Tibial nerve (tissue), 3 donors: ENCODE measurements around the gene TUBB3.

Experiments
- POLR2A ChIP-seq, 2 donors: fragments of 450-650 bp; IDR thresholded peaks; one replicate each; pipeline ENCODE4 v1.6.1; 2017; ENCODE audit warnings: antibody characterized with exemption in 2 of 2, mild to moderate bottlenecking in 2 of 2, moderate library complexity in 2 of 2
- TF ChIP-seq, protein P1 (sequence below), 5 experiments: fragments of 200-600 bp in 3 of 5; fragments of 450-650 bp in 2 of 5; sonication (generic) in 3 of 5; IDR thresholded peaks; one replicate each; pipeline ENCODE4 v1.5.1; 2016 to 2019; ENCODE audit warnings: antibody characterized with exemption in 5 of 5, mild to moderate bottlenecking in 3 of 5, moderate library complexity in 2 of 5

- TF ChIP-seq, protein P1, sequence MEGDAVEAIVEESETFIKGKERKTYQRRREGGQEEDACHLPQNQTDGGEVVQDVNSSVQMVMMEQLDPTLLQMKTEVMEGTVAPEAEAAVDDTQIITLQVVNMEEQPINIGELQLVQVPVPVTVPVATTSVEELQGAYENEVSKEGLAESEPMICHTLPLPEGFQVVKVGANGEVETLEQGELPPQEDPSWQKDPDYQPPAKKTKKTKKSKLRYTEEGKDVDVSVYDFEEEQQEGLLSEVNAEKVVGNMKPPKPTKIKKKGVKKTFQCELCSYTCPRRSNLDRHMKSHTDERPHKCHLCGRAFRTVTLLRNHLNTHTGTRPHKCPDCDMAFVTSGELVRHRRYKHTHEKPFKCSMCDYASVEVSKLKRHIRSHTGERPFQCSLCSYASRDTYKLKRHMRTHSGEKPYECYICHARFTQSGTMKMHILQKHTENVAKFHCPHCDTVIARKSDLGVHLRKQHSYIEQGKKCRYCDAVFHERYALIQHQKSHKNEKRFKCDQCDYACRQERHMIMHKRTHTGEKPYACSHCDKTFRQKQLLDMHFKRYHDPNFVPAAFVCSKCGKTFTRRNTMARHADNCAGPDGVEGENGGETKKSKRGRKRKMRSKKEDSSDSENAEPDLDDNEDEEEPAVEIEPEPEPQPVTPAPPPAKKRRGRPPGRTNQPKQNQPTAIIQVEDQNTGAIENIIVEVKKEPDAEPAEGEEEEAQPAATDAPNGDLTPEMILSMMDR (IDR thresholded peaks at IDR 0.05), result no peak
- no peak for TF ChIP-seq POLR2A (IDR thresholded peaks at IDR 0.05)
These were observed 662 bp upstream of the TUBB3 start for GRCh38 chr16:89922477-89922883.
